ENCODE measurements around the gene PHACTR3. TPM values are rescaled to one million over a fixed set of nuclear protein-coding genes. Genes with fewer than 3 reads are reported as not detected.

PHACTR3 gene
- total RNA-seq, 1 donor from 2014 or later, result 0.14 TPM

DNA sequence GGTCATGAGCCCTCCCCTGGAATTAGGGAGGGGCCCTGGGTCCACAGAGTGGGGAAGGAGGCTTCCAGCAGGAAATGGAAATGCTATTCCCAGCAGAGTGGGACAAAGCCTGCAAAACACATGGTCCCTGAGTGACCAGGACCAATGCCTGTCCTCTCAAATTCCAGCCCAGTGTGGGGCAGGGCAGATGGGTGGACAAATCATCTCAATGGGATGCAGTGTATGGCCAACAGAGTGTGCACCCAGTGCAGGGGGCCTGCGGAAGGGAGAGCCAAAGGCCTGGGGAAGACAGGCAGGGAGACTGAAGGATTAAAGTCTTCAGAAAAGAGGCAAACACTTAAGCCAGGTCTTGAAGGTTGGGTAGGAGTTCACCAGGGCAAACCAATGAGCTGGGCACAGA, 28.7 kb upstream of the PHACTR3 start:
- H3K79me2 ChIP-seq (ENCODE audit: insufficient read depth, low read length), result no peaks in the 10 kb centered on the region
- no peaks in the 10 kb centered on the region for H3K36me3 Mint-ChIP-seq (ENCODE audit: low read depth, unreplicated experiment)
- H3K4me3 ChIP-seq (ENCODE audit: insufficient read depth, low read depth, low read length), result no peak overlapping the region
- H3K27me3 Mint-ChIP-seq (ENCODE audit: low read depth, unreplicated experiment), result peaks cover 78% of the 10 kb centered on the region
- FAIRE-seq (no peak), DNase-seq (ENCODE audit: low read depth) (no peak)
- no peak overlapping the region for H3K27ac Mint-ChIP-seq (ENCODE audit: unreplicated experiment)
- H3K4me1 Mint-ChIP-seq (ENCODE audit: low read depth, unreplicated experiment), result no peaks in the 10 kb centered on the region
- no peak overlapping the region for H3K4me3 Mint-ChIP-seq (ENCODE audit: unreplicated experiment)
- no peak overlapping the region for H3K9ac ChIP-seq (ENCODE audit: low read length)
- H3K27ac ChIP-seq (ENCODE audit: low read depth, low read length), result no peak overlapping the region
- H4K20me1 ChIP-seq (ENCODE audit: insufficient read depth, low read length), result no peaks in the 10 kb centered on the region
- H3K9me3 Mint-ChIP-seq (ENCODE audit: unreplicated experiment), result peaks cover 7% of the 10 kb centered on the region
- H3K4me1 ChIP-seq (ENCODE audit: insufficient read depth, low read length), result no peaks in the 10 kb centered on the region
- TF ChIP-seq, protein P1, sequence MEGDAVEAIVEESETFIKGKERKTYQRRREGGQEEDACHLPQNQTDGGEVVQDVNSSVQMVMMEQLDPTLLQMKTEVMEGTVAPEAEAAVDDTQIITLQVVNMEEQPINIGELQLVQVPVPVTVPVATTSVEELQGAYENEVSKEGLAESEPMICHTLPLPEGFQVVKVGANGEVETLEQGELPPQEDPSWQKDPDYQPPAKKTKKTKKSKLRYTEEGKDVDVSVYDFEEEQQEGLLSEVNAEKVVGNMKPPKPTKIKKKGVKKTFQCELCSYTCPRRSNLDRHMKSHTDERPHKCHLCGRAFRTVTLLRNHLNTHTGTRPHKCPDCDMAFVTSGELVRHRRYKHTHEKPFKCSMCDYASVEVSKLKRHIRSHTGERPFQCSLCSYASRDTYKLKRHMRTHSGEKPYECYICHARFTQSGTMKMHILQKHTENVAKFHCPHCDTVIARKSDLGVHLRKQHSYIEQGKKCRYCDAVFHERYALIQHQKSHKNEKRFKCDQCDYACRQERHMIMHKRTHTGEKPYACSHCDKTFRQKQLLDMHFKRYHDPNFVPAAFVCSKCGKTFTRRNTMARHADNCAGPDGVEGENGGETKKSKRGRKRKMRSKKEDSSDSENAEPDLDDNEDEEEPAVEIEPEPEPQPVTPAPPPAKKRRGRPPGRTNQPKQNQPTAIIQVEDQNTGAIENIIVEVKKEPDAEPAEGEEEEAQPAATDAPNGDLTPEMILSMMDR (IDR thresholded peaks at IDR 0.05; ENCODE audit: insufficient read depth, low read depth, low read length), result no peak
- no peak for TF ChIP-seq EZH2 (IDR thresholded peaks at IDR 0.05; ENCODE audit: insufficient read depth, low read length)
- no peaks in the 10 kb centered on the region for H3K36me3 ChIP-seq (ENCODE audit: insufficient read depth, low read length)
- H3K4me2 ChIP-seq (ENCODE audit: low read length), result no peak overlapping the region
- H2AFZ ChIP-seq (ENCODE audit: low read depth, low read length), result no peak overlapping the region
- H3K9me3 ChIP-seq (ENCODE audit: insufficient read depth, low read depth, low read length), result no peaks in the 10 kb centered on the region
- peaks cover 6% of the 10 kb centered on the region for H3K27me3 ChIP-seq (ENCODE audit: insufficient read depth, low read length)

DNA sequence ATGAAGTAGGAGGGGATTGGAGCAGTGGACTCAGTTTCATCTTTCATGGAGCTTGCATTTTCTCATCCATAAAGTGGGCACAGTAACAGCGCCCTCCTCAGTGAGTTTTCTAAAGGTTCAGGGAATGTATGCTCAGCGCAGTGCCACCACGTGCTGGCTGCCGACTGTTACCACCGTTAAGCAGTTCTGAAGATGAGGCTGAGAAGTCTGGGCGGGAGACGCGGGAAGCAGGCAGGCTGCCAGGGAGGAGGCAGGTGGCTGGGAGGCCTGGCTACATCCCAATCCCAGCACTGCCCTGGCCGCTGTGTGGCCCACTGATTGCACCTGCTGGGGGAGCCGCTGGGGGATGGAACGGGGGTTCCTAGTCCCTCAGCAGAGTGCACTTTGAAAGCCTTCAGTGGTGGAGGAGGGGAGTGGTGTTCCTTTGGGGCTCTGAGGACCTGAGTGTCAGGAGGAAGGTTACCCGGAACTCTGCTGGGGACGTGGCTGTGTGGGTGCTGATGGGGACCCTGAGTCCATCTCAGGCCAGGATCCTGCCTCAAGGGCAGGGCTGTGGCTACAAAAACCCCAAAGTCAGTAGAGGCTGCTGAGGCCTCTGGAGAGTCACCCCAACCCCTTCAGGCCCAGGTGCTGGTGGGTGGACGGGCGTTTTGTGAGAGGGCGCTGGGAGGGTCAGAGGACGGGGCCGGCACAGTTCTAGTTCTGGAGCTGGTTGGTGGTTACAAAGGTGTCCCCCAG, 28.0 kb upstream of the PHACTR3 start:
- H3K27ac ChIP-seq (ENCODE audit: low read depth, low read length), result no peak overlapping the region
- no peaks in the 10 kb centered on the region for H3K36me3 ChIP-seq (ENCODE audit: insufficient read depth, low read length)
- no peaks in the 10 kb centered on the region for H3K9me3 ChIP-seq (ENCODE audit: insufficient read depth, low read depth, low read length)
- H3K4me3 ChIP-seq (ENCODE audit: insufficient read depth, low read depth, low read length), result no peak overlapping the region
- FAIRE-seq, result no peak
- DNase-seq (ENCODE audit: low read depth), result no peak
- no peaks in the 10 kb centered on the region for H3K4me1 ChIP-seq (ENCODE audit: insufficient read depth, low read length)
- H3K36me3 Mint-ChIP-seq (ENCODE audit: low read depth, unreplicated experiment), result no peaks in the 10 kb centered on the region
- H3K4me1 Mint-ChIP-seq (ENCODE audit: low read depth, unreplicated experiment), result no peaks in the 10 kb centered on the region
- no peak overlapping the region for H3K27ac Mint-ChIP-seq (ENCODE audit: unreplicated experiment)
- no peaks in the 10 kb centered on the region for H4K20me1 ChIP-seq (ENCODE audit: insufficient read depth, low read length)
- peaks cover 6% of the 10 kb centered on the region for H3K27me3 ChIP-seq (ENCODE audit: insufficient read depth, low read length)
- no peak overlapping the region for H3K4me2 ChIP-seq (ENCODE audit: low read length)
- H3K4me3 Mint-ChIP-seq (ENCODE audit: unreplicated experiment), result no peak overlapping the region
- no peak overlapping the region for H3K9ac ChIP-seq (ENCODE audit: low read length)
- peak; percentile 0 for TF ChIP-seq EZH2 (IDR thresholded peaks at IDR 0.05; ENCODE audit: insufficient read depth, low read length)
- TF ChIP-seq, protein P1 (IDR thresholded peaks at IDR 0.05; ENCODE audit: insufficient read depth, low read depth, low read length), result no peak
- H3K79me2 ChIP-seq (ENCODE audit: insufficient read depth, low read length), result no peaks in the 10 kb centered on the region
- peaks cover 7% of the 10 kb centered on the region for H3K9me3 Mint-ChIP-seq (ENCODE audit: unreplicated experiment)
- H3K27me3 Mint-ChIP-seq (ENCODE audit: low read depth, unreplicated experiment), result peaks cover 78% of the 10 kb centered on the region
- no peak overlapping the region for H2AFZ ChIP-seq (ENCODE audit: low read depth, low read length)

Data from astrocyte (in vitro differentiated cells and primary cell).